WTC11 (cell line): ENCODE results near the gene DOK3. TPM values are rescaled to one million over a fixed set of nuclear protein-coding genes. Genes with fewer than 3 reads are reported as not detected.

ENCODE experiments used
- ATAC-seq: fragments of 200-7000 bp; cut with Tn5 transposase; 2 replicates; pipeline ENCODE4 v1.10.0; 2021; ENCODE audit warnings: mild to moderate bottlenecking, moderate library complexity
- Bru-seq: library from RNA; stranded (reverse); fragments of 400-500 nt; gene quantifications from one replicate; lab custom pipeline; 2021; lab: Mats Ljungman, UMichigan
- CTCF ChIA-PET: fragments of 300-600 bp; sonication (Branson Sonifier 250); formaldehyde crosslinking; loops from one replicate; lab custom pipeline; 2021; ENCODE audit warnings: antibody characterized with exemption; lab: Charles Lee
- POLR2A ChIA-PET: fragments of 350-600 bp; sonication (Branson Sonifier 250); formaldehyde crosslinking; loops from one replicate; lab custom pipeline; 2021; ENCODE audit warnings: antibody characterized with exemption; lab: Charles Lee
- DNase-seq: peaks from one replicate; pipeline ENCODE4 v3.0.0; 2021; ENCODE audit warnings: low spot score
- H3K27ac Mint-ChIP-seq: 2 replicates; pipeline ENCODE4 v1.8.0; 2021; ENCODE audit warnings: mixed read lengths
- H3K27me3 Mint-ChIP-seq: 2 replicates; pipeline ENCODE4 v1.8.0; 2021; ENCODE audit warnings: low read depth, mild to moderate bottlenecking, moderate library complexity, mixed read lengths
- H3K36me3 Mint-ChIP-seq: 2 replicates; pipeline ENCODE4 v1.8.0; 2021; ENCODE audit warnings: mixed read lengths
- H3K4me1 Mint-ChIP-seq: 2 replicates; pipeline ENCODE4 v1.8.0; 2022; ENCODE audit warnings: mixed read lengths
- H3K4me3 Mint-ChIP-seq: 2 replicates; pipeline ENCODE4 v1.8.0; 2021; ENCODE audit warnings: mild to moderate bottlenecking, moderate library complexity, mixed read lengths
- H3K9me3 Mint-ChIP-seq: 2 replicates; pipeline ENCODE4 v1.8.0; 2021; ENCODE audit warnings: mixed read lengths
- ATF1 ChIP-seq: sonication (generic); formaldehyde crosslinking; IDR thresholded peaks from 2 replicates; pipeline ENCODE4 v1.8.1; 2023; ENCODE audit warnings: mild to moderate bottlenecking, moderate library complexity, missing genetic modification reagents
- HMGA2 ChIP-seq: fragments of 250-450 bp; sonication (Bioruptor Pico); IDR thresholded peaks from 2 replicates; pipeline ENCODE4 v1.4.0; 2021; ENCODE audit warnings: mild to moderate bottlenecking, moderate library complexity
- JAZF1 ChIP-seq: fragments of 250-450 bp; sonication (Bioruptor Pico); IDR thresholded peaks from 2 replicates; pipeline ENCODE4 v1.9.0; 2021; ENCODE audit warnings: moderate library complexity, mild to moderate bottlenecking, inconsistent platforms
- NR1H2 ChIP-seq: sonication (generic); formaldehyde crosslinking; IDR thresholded peaks from 2 replicates; pipeline ENCODE4 v1.9.0; 2021; ENCODE audit warnings: mild to moderate bottlenecking, moderate library complexity, missing genetic modification reagents
- SMAD4 ChIP-seq: sonication (generic); formaldehyde crosslinking; IDR thresholded peaks from 2 replicates; pipeline ENCODE4 v1.8.0; 2022; ENCODE audit warnings: mild to moderate bottlenecking, missing genetic modification reagents
- TEAD4 ChIP-seq: sonication (generic); formaldehyde crosslinking; IDR thresholded peaks from 2 replicates; pipeline ENCODE4 v1.8.0; 2022; ENCODE audit warnings: mild to moderate bottlenecking, missing genetic modification reagents
- ZNF423 ChIP-seq: fragments of 250-450 bp; sonication (Bioruptor Pico); IDR thresholded peaks from 2 replicates; pipeline ENCODE4 v2.1.2; 2022; ENCODE audit warnings: mild to moderate bottlenecking, moderate library complexity
- ZNF671 ChIP-seq: fragments of 250-450 bp; sonication (Bioruptor Pico); IDR thresholded peaks from 2 replicates; pipeline ENCODE4 v1.8.0; 2021; ENCODE audit warnings: mild to moderate bottlenecking
- long read RNA-seq, 3 experiments: library from RNA in 1 of 3; library from capped mRNA in 1 of 3; library from polyadenylated mRNA in 1 of 3; unstranded in 2 of 3; stranded (forward) in 1 of 3; transcript quantifications; one replicate each; pipeline ENCODE4 v2.0.0, GENCODE V29; 2021
- total RNA-seq: library from RNA; stranded (reverse); gene quantifications from 3 replicates; pipeline ENCODE4 v1.2.3, GENCODE V29; 2021
- TF ChIP-seq, protein P1 (sequence below): fragments of 200-600 bp; IDR thresholded peaks from 2 replicates; pipeline ENCODE4 v1.8.0; 2022; ENCODE audit warnings: antibody characterized with exemption
- TF ChIP-seq, protein P2 (sequence below): fragments of 250-450 bp; sonication (Bioruptor Pico); IDR thresholded peaks from 2 replicates; pipeline ENCODE4 v1.8.0; 2021; ENCODE audit warnings: mild to moderate bottlenecking
- TF ChIP-seq, protein P3 (sequence below): sonication (generic); formaldehyde crosslinking; IDR thresholded peaks from 2 replicates; pipeline ENCODE4 v1.8.0; 2023; ENCODE audit warnings: missing genetic modification reagents
- TF ChIP-seq, protein P4 (sequence below): fragments of 250-450 bp; sonication (Bioruptor Pico); IDR thresholded peaks from 2 replicates; pipeline ENCODE4 v2.1.2; 2022; ENCODE audit warnings: mild to moderate bottlenecking, moderate library complexity
- TF ChIP-seq, protein P5 (sequence below): sonication (generic); formaldehyde crosslinking; IDR thresholded peaks from 2 replicates; pipeline ENCODE4 v1.8.1; 2023; ENCODE audit warnings: mild to moderate bottlenecking, missing genetic modification reagents
- TF ChIP-seq, protein P6 (sequence below): sonication (generic); formaldehyde crosslinking; IDR thresholded peaks from 2 replicates; pipeline ENCODE4 v1.8.0; 2023; ENCODE audit warnings: mild to moderate bottlenecking, missing genetic modification reagents
- TF ChIP-seq, protein P7 (sequence below): fragments of 250-450 bp; sonication (Bioruptor Pico); IDR thresholded peaks from 2 replicates; pipeline ENCODE4 v1.9.0; 2021; ENCODE audit warnings: mild to moderate bottlenecking, borderline replicate concordance
- TF ChIP-seq, protein P8 (sequence below): sonication (generic); formaldehyde crosslinking; IDR thresholded peaks from 2 replicates; pipeline ENCODE4 v1.8.1; 2022; ENCODE audit warnings: low read depth, missing genetic modification reagents, borderline replicate concordance
- TF ChIP-seq, protein P9 (sequence below): sonication (generic); formaldehyde crosslinking; IDR thresholded peaks from 2 replicates; pipeline ENCODE4 v1.8.0; 2022; ENCODE audit warnings: mild to moderate bottlenecking, missing genetic modification reagents
- TF ChIP-seq, protein P10 (sequence below): sonication (generic); formaldehyde crosslinking; conservative IDR thresholded peaks from 2 replicates; pipeline ENCODE4 v1.8.1; 2022; ENCODE audit warnings: mild to moderate bottlenecking, missing genetic modification reagents

Gene DOK3, protein sequence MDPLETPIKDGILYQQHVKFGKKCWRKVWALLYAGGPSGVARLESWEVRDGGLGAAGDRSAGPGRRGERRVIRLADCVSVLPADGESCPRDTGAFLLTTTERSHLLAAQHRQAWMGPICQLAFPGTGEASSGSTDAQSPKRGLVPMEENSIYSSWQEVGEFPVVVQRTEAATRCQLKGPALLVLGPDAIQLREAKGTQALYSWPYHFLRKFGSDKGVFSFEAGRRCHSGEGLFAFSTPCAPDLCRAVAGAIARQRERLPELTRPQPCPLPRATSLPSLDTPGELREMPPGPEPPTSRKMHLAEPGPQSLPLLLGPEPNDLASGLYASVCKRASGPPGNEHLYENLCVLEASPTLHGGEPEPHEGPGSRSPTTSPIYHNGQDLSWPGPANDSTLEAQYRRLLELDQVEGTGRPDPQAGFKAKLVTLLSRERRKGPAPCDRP
- 9.0 to 9.9 TPM (median 9.0 TPM) in 3 replicates for total RNA-seq
- percentile 40 among the genes with signal in this experiment for Bru-seq, nascent RNA
- long read RNA-seq, experiment 1, partial matches to known transcripts: 2 of 6 reads
- long read RNA-seq, experiment 1, other reads (novel, unspliced or antisense): 3 of 6 reads
- long read RNA-seq, experiment 2: 0 reads
- long read RNA-seq, experiment 3: 0 reads

DNA sequence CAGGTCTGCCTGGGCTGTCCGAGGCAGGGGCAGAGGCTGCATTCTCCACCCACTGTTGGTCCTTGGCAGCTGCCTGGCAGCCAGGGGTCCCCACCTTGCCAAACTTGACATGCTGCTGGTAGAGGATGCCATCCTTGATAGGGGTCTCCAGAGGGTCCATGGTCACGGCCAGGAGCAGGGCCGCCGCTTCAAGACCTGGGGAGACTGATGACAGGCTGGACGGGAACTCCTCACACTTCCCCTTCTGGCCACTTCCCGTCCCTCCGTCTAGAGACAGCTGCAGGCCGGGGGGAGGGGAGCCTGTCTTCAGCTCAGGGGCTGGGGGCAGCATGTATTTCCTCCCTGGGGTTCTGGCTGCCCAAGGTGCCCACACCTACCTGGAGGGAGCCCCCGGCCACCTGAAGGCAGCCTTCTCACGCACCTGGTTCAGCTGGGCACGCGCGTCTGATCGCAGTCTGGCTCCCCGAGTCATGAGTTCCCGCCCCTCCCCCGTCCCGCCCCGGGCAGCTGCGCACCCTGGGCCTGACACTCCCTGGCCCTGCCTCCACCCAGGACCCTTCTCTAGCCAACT lies at the start of gene DOK3:
DOK3 (minus strand) TSS at position 446 of the 571 bp plus-strand sequence; CDS start at position 160, 286 bp downstream.
- Mint-ChIP-seq H3K4me3 (no peak within 1 kb of the TSS), H3K9me3 (no peaks in the 10 kb centered on the region), H3K27me3 (no peaks in the 10 kb centered on the region), H3K4me1 (peaks cover 17% of the 10 kb centered on the region), H3K27ac (peak within 1 kb of the TSS; percentile 90), H3K36me3 (peaks cover 40% of the 10 kb centered on the region)
- POLR2A ChIA-PET: interaction anchor here (2.7 kb wide), 1 partner anchor 12 kb away, joined by 9 read pairs; the partner anchor contains the start of gene PDLIM7
- DNase-seq (no peak), ATAC-seq (peak; percentile 21)
- CTCF ChIA-PET: interaction anchor here (1.0 to 6.3 kb wide), 7 partner anchors 9 to 200 kb away, joined by 3 to 57 read pairs (median 4); partner anchors contain the start of gene PDLIM7
- TF ChIP-seq, protein P1, sequence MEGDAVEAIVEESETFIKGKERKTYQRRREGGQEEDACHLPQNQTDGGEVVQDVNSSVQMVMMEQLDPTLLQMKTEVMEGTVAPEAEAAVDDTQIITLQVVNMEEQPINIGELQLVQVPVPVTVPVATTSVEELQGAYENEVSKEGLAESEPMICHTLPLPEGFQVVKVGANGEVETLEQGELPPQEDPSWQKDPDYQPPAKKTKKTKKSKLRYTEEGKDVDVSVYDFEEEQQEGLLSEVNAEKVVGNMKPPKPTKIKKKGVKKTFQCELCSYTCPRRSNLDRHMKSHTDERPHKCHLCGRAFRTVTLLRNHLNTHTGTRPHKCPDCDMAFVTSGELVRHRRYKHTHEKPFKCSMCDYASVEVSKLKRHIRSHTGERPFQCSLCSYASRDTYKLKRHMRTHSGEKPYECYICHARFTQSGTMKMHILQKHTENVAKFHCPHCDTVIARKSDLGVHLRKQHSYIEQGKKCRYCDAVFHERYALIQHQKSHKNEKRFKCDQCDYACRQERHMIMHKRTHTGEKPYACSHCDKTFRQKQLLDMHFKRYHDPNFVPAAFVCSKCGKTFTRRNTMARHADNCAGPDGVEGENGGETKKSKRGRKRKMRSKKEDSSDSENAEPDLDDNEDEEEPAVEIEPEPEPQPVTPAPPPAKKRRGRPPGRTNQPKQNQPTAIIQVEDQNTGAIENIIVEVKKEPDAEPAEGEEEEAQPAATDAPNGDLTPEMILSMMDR: no peak
- TF ChIP-seq, protein P2, sequence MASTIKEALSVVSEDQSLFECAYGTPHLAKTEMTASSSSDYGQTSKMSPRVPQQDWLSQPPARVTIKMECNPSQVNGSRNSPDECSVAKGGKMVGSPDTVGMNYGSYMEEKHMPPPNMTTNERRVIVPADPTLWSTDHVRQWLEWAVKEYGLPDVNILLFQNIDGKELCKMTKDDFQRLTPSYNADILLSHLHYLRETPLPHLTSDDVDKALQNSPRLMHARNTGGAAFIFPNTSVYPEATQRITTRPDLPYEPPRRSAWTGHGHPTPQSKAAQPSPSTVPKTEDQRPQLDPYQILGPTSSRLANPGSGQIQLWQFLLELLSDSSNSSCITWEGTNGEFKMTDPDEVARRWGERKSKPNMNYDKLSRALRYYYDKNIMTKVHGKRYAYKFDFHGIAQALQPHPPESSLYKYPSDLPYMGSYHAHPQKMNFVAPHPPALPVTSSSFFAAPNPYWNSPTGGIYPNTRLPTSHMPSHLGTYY (CRISPR knock-in tag): no peak
- TF ChIP-seq, protein P3, sequence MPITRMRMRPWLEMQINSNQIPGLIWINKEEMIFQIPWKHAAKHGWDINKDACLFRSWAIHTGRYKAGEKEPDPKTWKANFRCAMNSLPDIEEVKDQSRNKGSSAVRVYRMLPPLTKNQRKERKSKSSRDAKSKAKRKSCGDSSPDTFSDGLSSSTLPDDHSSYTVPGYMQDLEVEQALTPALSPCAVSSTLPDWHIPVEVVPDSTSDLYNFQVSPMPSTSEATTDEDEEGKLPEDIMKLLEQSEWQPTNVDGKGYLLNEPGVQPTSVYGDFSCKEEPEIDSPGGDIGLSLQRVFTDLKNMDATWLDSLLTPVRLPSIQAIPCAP (CRISPR knock-in tag): no peak
- TF ChIP-seq, protein P4, sequence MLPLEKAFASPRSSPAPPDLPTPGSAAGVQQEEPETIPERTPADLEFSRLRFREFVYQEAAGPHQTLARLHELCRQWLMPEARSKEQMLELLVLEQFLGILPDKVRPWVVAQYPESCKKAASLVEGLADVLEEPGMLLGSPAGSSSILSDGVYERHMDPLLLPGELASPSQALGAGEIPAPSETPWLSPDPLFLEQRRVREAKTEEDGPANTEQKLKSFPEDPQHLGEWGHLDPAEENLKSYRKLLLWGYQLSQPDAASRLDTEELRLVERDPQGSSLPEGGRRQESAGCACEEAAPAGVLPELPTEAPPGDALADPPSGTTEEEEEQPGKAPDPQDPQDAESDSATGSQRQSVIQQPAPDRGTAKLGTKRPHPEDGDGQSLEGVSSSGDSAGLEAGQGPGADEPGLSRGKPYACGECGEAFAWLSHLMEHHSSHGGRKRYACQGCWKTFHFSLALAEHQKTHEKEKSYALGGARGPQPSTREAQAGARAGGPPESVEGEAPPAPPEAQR: no peak
- TF ChIP-seq ATF1 (CRISPR knock-in tag): no peak
- TF ChIP-seq, protein P5, sequence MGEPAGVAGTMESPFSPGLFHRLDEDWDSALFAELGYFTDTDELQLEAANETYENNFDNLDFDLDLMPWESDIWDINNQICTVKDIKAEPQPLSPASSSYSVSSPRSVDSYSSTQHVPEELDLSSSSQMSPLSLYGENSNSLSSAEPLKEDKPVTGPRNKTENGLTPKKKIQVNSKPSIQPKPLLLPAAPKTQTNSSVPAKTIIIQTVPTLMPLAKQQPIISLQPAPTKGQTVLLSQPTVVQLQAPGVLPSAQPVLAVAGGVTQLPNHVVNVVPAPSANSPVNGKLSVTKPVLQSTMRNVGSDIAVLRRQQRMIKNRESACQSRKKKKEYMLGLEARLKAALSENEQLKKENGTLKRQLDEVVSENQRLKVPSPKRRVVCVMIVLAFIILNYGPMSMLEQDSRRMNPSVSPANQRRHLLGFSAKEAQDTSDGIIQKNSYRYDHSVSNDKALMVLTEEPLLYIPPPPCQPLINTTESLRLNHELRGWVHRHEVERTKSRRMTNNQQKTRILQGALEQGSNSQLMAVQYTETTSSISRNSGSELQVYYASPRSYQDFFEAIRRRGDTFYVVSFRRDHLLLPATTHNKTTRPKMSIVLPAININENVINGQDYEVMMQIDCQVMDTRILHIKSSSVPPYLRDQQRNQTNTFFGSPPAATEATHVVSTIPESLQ: no peak
- no peak for TF ChIP-seq NR1H2
- TF ChIP-seq, protein P6, sequence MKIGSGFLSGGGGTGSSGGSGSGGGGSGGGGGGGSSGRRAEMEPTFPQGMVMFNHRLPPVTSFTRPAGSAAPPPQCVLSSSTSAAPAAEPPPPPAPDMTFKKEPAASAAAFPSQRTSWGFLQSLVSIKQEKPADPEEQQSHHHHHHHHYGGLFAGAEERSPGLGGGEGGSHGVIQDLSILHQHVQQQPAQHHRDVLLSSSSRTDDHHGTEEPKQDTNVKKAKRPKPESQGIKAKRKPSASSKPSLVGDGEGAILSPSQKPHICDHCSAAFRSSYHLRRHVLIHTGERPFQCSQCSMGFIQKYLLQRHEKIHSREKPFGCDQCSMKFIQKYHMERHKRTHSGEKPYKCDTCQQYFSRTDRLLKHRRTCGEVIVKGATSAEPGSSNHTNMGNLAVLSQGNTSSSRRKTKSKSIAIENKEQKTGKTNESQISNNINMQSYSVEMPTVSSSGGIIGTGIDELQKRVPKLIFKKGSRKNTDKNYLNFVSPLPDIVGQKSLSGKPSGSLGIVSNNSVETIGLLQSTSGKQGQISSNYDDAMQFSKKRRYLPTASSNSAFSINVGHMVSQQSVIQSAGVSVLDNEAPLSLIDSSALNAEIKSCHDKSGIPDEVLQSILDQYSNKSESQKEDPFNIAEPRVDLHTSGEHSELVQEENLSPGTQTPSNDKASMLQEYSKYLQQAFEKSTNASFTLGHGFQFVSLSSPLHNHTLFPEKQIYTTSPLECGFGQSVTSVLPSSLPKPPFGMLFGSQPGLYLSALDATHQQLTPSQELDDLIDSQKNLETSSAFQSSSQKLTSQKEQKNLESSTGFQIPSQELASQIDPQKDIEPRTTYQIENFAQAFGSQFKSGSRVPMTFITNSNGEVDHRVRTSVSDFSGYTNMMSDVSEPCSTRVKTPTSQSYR: no peak
- no peak for TF ChIP-seq HMGA2 (CRISPR knock-in tag)
- TF ChIP-seq, protein P7, sequence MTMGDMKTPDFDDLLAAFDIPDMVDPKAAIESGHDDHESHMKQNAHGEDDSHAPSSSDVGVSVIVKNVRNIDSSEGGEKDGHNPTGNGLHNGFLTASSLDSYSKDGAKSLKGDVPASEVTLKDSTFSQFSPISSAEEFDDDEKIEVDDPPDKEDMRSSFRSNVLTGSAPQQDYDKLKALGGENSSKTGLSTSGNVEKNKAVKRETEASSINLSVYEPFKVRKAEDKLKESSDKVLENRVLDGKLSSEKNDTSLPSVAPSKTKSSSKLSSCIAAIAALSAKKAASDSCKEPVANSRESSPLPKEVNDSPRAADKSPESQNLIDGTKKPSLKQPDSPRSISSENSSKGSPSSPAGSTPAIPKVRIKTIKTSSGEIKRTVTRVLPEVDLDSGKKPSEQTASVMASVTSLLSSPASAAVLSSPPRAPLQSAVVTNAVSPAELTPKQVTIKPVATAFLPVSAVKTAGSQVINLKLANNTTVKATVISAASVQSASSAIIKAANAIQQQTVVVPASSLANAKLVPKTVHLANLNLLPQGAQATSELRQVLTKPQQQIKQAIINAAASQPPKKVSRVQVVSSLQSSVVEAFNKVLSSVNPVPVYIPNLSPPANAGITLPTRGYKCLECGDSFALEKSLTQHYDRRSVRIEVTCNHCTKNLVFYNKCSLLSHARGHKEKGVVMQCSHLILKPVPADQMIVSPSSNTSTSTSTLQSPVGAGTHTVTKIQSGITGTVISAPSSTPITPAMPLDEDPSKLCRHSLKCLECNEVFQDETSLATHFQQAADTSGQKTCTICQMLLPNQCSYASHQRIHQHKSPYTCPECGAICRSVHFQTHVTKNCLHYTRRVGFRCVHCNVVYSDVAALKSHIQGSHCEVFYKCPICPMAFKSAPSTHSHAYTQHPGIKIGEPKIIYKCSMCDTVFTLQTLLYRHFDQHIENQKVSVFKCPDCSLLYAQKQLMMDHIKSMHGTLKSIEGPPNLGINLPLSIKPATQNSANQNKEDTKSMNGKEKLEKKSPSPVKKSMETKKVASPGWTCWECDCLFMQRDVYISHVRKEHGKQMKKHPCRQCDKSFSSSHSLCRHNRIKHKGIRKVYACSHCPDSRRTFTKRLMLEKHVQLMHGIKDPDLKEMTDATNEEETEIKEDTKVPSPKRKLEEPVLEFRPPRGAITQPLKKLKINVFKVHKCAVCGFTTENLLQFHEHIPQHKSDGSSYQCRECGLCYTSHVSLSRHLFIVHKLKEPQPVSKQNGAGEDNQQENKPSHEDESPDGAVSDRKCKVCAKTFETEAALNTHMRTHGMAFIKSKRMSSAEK (CRISPR knock-in tag): no peak
- TF ChIP-seq SMAD4 (CRISPR knock-in tag): no peak
- TF ChIP-seq TEAD4 (CRISPR knock-in tag): no peak
- TF ChIP-seq ZNF423 (CRISPR knock-in tag): no peak
- TF ChIP-seq JAZF1 (CRISPR knock-in tag): no peak
- no peak for TF ChIP-seq ZNF671 (CRISPR knock-in tag)
- TF ChIP-seq, protein P8, sequence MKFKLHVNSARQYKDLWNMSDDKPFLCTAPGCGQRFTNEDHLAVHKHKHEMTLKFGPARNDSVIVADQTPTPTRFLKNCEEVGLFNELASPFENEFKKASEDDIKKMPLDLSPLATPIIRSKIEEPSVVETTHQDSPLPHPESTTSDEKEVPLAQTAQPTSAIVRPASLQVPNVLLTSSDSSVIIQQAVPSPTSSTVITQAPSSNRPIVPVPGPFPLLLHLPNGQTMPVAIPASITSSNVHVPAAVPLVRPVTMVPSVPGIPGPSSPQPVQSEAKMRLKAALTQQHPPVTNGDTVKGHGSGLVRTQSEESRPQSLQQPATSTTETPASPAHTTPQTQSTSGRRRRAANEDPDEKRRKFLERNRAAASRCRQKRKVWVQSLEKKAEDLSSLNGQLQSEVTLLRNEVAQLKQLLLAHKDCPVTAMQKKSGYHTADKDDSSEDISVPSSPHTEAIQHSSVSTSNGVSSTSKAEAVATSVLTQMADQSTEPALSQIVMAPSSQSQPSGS (CRISPR knock-in tag): no peak
- TF ChIP-seq, protein P9, sequence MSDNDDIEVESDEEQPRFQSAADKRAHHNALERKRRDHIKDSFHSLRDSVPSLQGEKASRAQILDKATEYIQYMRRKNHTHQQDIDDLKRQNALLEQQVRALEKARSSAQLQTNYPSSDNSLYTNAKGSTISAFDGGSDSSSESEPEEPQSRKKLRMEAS (CRISPR knock-in tag): no peak
- TF ChIP-seq, protein P10, sequence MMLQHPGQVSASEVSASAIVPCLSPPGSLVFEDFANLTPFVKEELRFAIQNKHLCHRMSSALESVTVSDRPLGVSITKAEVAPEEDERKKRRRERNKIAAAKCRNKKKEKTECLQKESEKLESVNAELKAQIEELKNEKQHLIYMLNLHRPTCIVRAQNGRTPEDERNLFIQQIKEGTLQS: no peak
